ENCODE results near the gene RHOJ. TPM values are rescaled to one million over a fixed set of nuclear protein-coding genes. Genes with fewer than 3 reads are reported as not detected.

The RHOJ gene
- total and polyA plus RNA-seq, 2 of the 4 experiments (the other 2 are of a cell fraction): 9.5 to 33.9 TPM

DNA sequence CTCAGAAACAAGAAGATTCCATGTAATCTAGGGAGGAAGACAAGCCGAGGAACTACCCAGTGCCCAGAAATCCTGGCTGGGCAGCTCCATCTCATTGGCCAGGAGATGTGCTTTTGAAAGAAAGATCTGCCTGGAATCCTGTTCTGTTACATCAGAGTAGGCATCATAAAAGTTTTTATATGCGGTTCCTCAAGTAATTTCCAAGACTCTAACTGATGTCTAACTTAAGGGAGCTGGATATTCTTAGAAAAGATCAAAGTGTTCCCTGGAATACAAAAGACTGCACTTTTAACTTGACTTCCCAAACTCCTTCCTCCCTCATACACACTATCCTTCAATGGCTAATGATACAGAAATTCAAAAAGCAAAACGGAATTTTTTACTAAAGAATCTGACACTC, 16.3 kb downstream of the RHOJ start:
- ChIA-PET CTCF (no interaction called here), POLR2A (ENCODE audit: unreplicated experiment) (no interaction called here)
- Histone ChIP-seq H3K23ac (ENCODE audit: low read depth, low read length) (no peak overlapping the region), H3K4me3 (ENCODE audit: insufficient read depth, low read depth, low read length) (no peak overlapping the region), H2AFZ (replicated peaks; ENCODE audit: low read length, poor library complexity) (no peak overlapping the region), H3K56ac (ENCODE audit: extremely low read depth, insufficient read depth, low read length) (no peak overlapping the region), H3K36me3 (ENCODE audit: control insufficient read depth, insufficient read depth, low read length) (no peaks in the 10 kb centered on the region), H4K91ac (ENCODE audit: insufficient read depth, low read depth, low read length) (no peak overlapping the region), H3K18ac (ENCODE audit: low read depth, low read length) (no peak overlapping the region), H3K79me1 (ENCODE audit: low read depth in 1 of 2, low read length in 2 of 2) (no peaks in the 10 kb centered on the region), H2BK20ac (ENCODE audit: low read depth, low read length) (no peak overlapping the region), H3K9ac (ENCODE audit: low read depth, low read length) (no peak overlapping the region), H3K27ac (ENCODE audit: insufficient read depth, low read length) (no peak overlapping the region), H2BK5ac (ENCODE audit: low read depth, low read length, poor library complexity, severe bottlenecking) (no peak overlapping the region), H3K4me2 (ENCODE audit: low read depth, low read length) (no peak overlapping the region), H2BK15ac (ENCODE audit: low read depth, low read length) (no peak overlapping the region), H4K8ac (ENCODE audit: low read depth in 2 of 2, low read length in 2 of 2) (no peak overlapping the region), H4K5ac (ENCODE audit: low read depth, low read length) (no peak overlapping the region), H3K27me3 (ENCODE audit: control insufficient read depth, insufficient read depth, low read length) (no peaks in the 10 kb centered on the region), H3K4me1 (ENCODE audit: control insufficient read depth, insufficient read depth, low read length) (no peaks in the 10 kb centered on the region), H2AK5ac (ENCODE audit: low read depth, low read length) (no peak overlapping the region), H3K4ac (ENCODE audit: low read depth, low read length) (no peak overlapping the region), H3K14ac (replicated peaks; ENCODE audit: low read depth, low read length) (no peak overlapping the region), H4K20me1 (ENCODE audit: insufficient read depth, low read length) (no peaks in the 10 kb centered on the region), H2AK9ac (replicated peaks; ENCODE audit: low read depth, low read length, poor library complexity) (no peak overlapping the region), H2BK120ac (ENCODE audit: low read depth, low read length) (no peak overlapping the region), H3K9me1 (ENCODE audit: insufficient read depth, low read length) (no peaks in the 10 kb centered on the region), H3K9me3 (ENCODE audit: control insufficient read depth, insufficient read depth, low read length) (no peaks in the 10 kb centered on the region)
- in situ Hi-C loops (cut with MboI; ENCODE audit: low sequenced_read_pairs) (no loop called here), intact Hi-C loops (cut with micrococcal nuclease) (no loop called here), dilution Hi-C loops (cut with HindIII; ENCODE audit: low sequenced_read_pairs, unreplicated experiment) (no loop called here)
- no peak for DNase-seq
- TF ChIP-seq MAZ (IDR thresholded peaks at IDR 0.05; ENCODE audit: borderline replicate concordance, low read depth, low read length) (no peak), SMC3 (IDR thresholded peaks at IDR 0.05; ENCODE audit: low read depth, low read length) (no peak), RCOR1 (IDR thresholded peaks at IDR 0.05; ENCODE audit: insufficient replicate concordance, low read length) (no peak), RAD21 (IDR thresholded peaks at IDR 0.05; ENCODE audit: low read length) (no peak), CEBPB (IDR thresholded peaks at IDR 0.05; ENCODE audit: low read depth, low read length) (no peak), CHD1 (IDR thresholded peaks at IDR 0.05; ENCODE audit: low read depth, low read length) (no peak), MXI1 (IDR thresholded peaks at IDR 0.05; ENCODE audit: borderline replicate concordance, low read depth, low read length) (no peak), FOS (IDR thresholded peaks at IDR 0.05; ENCODE audit: low read depth, low read length) (no peak), POLR2A (IDR thresholded peaks at IDR 0.05; ENCODE audit: low read depth, low read length) (no peak)
- ATAC-seq (ENCODE audit: low read depth): no peak
- no TSS peak for BruUV-seq (replicated peaks)
- WGBS, 2 experiments (ENCODE audit: extremely low coverage in 2 of 2, insufficient read length in 1 of 2): no CpG with 5 or more reads among the region's 3 CpGs

Measured in IMR-90 (cell line).